Measurements from ENCODE around the gene GPR137B. TPM values are rescaled to one million over a fixed set of nuclear protein-coding genes. Genes with fewer than 3 reads are reported as not detected.

The GPR137B gene
- total and polyA plus RNA-seq, 2 of the 8 experiments (the other 6 are each of a cell fraction or from before 2014, with no cell fraction given): 6.9 to 7.7 TPM

DNA sequence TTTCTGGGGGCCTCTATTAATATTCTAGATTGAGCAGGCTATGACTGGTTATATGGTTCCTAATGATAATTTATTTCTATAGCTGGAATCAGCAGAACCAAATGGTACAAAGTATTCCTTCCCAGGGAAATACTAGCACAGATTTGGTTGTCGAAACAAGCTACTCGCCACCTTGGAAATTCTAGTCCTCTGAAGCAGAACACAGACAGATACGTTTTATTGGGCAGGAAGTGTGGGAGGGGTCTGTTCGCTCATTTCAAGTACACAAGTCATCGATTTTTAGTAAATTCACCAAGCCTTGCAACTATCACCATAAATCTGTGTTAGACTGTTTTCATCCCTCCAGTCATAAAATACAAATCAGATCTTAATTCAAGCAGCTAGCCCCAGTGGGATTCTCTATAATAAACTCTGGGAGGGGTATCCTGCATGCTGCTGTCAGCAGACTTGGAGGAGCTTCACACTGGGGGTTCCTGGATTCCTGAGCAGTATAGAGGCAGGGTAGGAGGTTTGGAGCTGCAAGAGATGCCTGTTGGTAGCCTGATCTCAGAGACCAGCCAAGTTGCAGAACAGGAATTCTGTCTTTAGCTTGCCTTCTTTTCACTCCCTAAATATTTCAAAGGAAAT, 9.8 kb upstream of the GPR137B start (continued):
- TF ChIP-seq, protein P1, sequence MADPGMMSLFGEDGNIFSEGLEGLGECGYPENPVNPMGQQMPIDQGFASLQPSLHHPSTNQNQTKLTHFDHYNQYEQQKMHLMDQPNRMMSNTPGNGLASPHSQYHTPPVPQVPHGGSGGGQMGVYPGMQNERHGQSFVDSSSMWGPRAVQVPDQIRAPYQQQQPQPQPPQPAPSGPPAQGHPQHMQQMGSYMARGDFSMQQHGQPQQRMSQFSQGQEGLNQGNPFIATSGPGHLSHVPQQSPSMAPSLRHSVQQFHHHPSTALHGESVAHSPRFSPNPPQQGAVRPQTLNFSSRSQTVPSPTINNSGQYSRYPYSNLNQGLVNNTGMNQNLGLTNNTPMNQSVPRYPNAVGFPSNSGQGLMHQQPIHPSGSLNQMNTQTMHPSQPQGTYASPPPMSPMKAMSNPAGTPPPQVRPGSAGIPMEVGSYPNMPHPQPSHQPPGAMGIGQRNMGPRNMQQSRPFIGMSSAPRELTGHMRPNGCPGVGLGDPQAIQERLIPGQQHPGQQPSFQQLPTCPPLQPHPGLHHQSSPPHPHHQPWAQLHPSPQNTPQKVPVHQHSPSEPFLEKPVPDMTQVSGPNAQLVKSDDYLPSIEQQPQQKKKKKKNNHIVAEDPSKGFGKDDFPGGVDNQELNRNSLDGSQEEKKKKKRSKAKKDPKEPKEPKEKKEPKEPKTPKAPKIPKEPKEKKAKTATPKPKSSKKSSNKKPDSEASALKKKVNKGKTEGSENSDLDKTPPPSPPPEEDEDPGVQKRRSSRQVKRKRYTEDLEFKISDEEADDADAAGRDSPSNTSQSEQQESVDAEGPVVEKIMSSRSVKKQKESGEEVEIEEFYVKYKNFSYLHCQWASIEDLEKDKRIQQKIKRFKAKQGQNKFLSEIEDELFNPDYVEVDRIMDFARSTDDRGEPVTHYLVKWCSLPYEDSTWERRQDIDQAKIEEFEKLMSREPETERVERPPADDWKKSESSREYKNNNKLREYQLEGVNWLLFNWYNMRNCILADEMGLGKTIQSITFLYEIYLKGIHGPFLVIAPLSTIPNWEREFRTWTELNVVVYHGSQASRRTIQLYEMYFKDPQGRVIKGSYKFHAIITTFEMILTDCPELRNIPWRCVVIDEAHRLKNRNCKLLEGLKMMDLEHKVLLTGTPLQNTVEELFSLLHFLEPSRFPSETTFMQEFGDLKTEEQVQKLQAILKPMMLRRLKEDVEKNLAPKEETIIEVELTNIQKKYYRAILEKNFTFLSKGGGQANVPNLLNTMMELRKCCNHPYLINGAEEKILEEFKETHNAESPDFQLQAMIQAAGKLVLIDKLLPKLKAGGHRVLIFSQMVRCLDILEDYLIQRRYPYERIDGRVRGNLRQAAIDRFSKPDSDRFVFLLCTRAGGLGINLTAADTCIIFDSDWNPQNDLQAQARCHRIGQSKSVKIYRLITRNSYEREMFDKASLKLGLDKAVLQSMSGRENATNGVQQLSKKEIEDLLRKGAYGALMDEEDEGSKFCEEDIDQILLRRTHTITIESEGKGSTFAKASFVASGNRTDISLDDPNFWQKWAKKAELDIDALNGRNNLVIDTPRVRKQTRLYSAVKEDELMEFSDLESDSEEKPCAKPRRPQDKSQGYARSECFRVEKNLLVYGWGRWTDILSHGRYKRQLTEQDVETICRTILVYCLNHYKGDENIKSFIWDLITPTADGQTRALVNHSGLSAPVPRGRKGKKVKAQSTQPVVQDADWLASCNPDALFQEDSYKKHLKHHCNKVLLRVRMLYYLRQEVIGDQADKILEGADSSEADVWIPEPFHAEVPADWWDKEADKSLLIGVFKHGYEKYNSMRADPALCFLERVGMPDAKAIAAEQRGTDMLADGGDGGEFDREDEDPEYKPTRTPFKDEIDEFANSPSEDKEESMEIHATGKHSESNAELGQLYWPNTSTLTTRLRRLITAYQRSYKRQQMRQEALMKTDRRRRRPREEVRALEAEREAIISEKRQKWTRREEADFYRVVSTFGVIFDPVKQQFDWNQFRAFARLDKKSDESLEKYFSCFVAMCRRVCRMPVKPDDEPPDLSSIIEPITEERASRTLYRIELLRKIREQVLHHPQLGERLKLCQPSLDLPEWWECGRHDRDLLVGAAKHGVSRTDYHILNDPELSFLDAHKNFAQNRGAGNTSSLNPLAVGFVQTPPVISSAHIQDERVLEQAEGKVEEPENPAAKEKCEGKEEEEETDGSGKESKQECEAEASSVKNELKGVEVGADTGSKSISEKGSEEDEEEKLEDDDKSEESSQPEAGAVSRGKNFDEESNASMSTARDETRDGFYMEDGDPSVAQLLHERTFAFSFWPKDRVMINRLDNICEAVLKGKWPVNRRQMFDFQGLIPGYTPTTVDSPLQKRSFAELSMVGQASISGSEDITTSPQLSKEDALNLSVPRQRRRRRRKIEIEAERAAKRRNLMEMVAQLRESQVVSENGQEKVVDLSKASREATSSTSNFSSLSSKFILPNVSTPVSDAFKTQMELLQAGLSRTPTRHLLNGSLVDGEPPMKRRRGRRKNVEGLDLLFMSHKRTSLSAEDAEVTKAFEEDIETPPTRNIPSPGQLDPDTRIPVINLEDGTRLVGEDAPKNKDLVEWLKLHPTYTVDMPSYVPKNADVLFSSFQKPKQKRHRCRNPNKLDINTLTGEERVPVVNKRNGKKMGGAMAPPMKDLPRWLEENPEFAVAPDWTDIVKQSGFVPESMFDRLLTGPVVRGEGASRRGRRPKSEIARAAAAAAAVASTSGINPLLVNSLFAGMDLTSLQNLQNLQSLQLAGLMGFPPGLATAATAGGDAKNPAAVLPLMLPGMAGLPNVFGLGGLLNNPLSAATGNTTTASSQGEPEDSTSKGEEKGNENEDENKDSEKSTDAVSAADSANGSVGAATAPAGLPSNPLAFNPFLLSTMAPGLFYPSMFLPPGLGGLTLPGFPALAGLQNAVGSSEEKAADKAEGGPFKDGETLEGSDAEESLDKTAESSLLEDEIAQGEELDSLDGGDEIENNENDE (IDR thresholded peaks at IDR 0.05; ENCODE audit: insufficient replicate concordance, low read length): no peak
- no peak for TF ChIP-seq CREB1 (IDR thresholded peaks at IDR 0.05)
- TF ChIP-seq TAF1 (IDR thresholded peaks at IDR 0.05; ENCODE audit: low read depth, low read length): no peak
- no peak for TF ChIP-seq EP300 (IDR thresholded peaks at IDR 0.05; ENCODE audit: borderline replicate concordance in 1 of 2, low read depth in 2 of 2, low read length in 2 of 2)
- TF ChIP-seq MAFK (IDR thresholded peaks at IDR 0.05; ENCODE audit: low read depth, low read length): no peak
